ENCODE data around the gene SLC6A11. TPM values are rescaled to one million over a fixed set of nuclear protein-coding genes. Genes with fewer than 3 reads are reported as not detected.
A peak's percentile ranks its signal among the peaks of the same experiment; 100 is the strongest.

The SLC6A11 gene
- total and polyA plus RNA-seq, 2 of the 8 experiments (the other 6 are each of a cell fraction or from before 2014, with no cell fraction given): 0.78 to 1.5 TPM

GRCh38 chr3:10768708-10769394 is 47.2 kb upstream of the SLC6A11 start:
- DNase-seq (ENCODE audit: low read depth in 1 of 2, low spot score in 2 of 2) (peak in 1 of 2 experiments; percentile 10), FAIRE-seq (no peak)
- Histone ChIP-seq H2BK120ac (replicated peaks; ENCODE audit: low read depth, low read length) (no peak overlapping the region), H3K79me2 (ENCODE audit: control insufficient read depth in 1 of 2, insufficient read depth in 2 of 2, low read length in 2 of 2) (no peaks in the 10 kb centered on the region), H4K8ac (ENCODE audit: extremely low read depth, insufficient read depth, low read length) (no peak overlapping the region; the same call in 1 of the 2 replicates), H4K91ac (replicated peaks; ENCODE audit: insufficient read length, low read length) (no peak overlapping the region), H3K4me3 (ENCODE audit: extremely low read depth in 1 of 4, insufficient read depth in 2 of 4, low read depth in 3 of 4, low read length in 4 of 4) (no peak overlapping the region), H4K20me1 (replicated peaks in 1 of 2; ENCODE audit: control insufficient read depth in 1 of 2, insufficient read depth in 2 of 2, low read length in 2 of 2) (no peaks in the 10 kb centered on the region), H3K36me3 (ENCODE audit: control insufficient read depth in 2 of 4, insufficient read depth in 4 of 4, low read length in 3 of 4) (no peaks in the 10 kb centered on the region), H2BK15ac (ENCODE audit: low read length) (no peak overlapping the region), H2BK5ac (ENCODE audit: low read depth, low read length) (no peak overlapping the region), H3K79me1 (ENCODE audit: low read depth, low read length) (no peaks in the 10 kb centered on the region), H2BK20ac (ENCODE audit: low read length) (no peak overlapping the region), H3K27me3 (replicated peaks in 1 of 4; ENCODE audit: control insufficient read depth in 3 of 4, extremely low read depth in 1 of 4, insufficient read depth in 3 of 4, low read length in 3 of 4) (peaks cover 0 to 2% (median 0%) of the 10 kb centered on the region in 4 experiments; a peak in 1 of 7 replicates), H2BK12ac (ENCODE audit: low read depth, low read length) (no peak overlapping the region), H3K23ac (ENCODE audit: insufficient read length) (no peak overlapping the region), H3K4me1 (replicated peaks in 1 of 4; ENCODE audit: control insufficient read depth in 3 of 4, insufficient read depth in 4 of 4, low read length in 3 of 4) (peaks cover 0 to 7% (median 0%) of the 10 kb centered on the region in 4 experiments; a peak in 2 of 7 replicates), H4K5ac (ENCODE audit: insufficient read length, low read depth, low read length) (no peak overlapping the region), H3K14ac (ENCODE audit: insufficient read length) (no peak overlapping the region), H3K27ac (ENCODE audit: low read depth, low read length) (no peak overlapping the region), H2AK5ac (ENCODE audit: low read depth, low read length) (no peak overlapping the region), H3K9ac (replicated peaks in 1 of 4; ENCODE audit: extremely low read depth in 1 of 4, low read depth in 3 of 4, low read length in 3 of 4) (no peak overlapping the region), H2AFZ (ENCODE audit: low read length) (no peak overlapping the region), H3K56ac (replicated peaks; ENCODE audit: insufficient read length, low read depth, low read length) (no peak overlapping the region), H3K18ac (ENCODE audit: extremely low read depth, low read length) (no peak overlapping the region), H3K4ac (replicated peaks; ENCODE audit: insufficient read length, low read depth, low read length) (no peak overlapping the region), H3K4me2 (ENCODE audit: insufficient read depth in 1 of 2, low read depth in 2 of 2, low read length in 2 of 2) (no peak overlapping the region), H3K23me2 (ENCODE audit: low read depth, low read length) (no peaks in the 10 kb centered on the region), H3K9me3 (ENCODE audit: insufficient read depth in 2 of 2, low read depth in 1 of 2, low read length in 1 of 2) (no peaks in the 10 kb centered on the region)
- POLR2A ChIA-PET (ENCODE audit: partially characterized antibody): no interaction called here
- CTCF ChIA-PET (ENCODE audit: partially characterized antibody): interaction anchor here (0.6 to 11.3 kb wide), 16 partner anchors 10 to 292 kb away, joined by 3 to 193 read pairs (median 3); no protein-coding TSS in a partner anchor
- WGBS, 2 experiments (ENCODE audit: extremely low coverage in 1 of 2, insufficient coverage in 1 of 2, insufficient read length in 1 of 2, insufficient replicate concordance in 2 of 2, low coverage in 1 of 2, low lambda C conversion rate in 2 of 2, missing lambda C conversion rate in 1 of 2): 88% methylated on average over 10 of the region's 10 CpGs; no CpG with 5 or more reads in 1 of the 2 experiments
- TF ChIP-seq CREB1 (IDR thresholded peaks at IDR 0.05) (no peak), NRF1 (IDR thresholded peaks at IDR 0.05; ENCODE audit: low read depth, low read length) (no peak), RNF2 (IDR thresholded peaks at IDR 0.05; ENCODE audit: borderline replicate concordance, low read depth, low read length, missing control alignments, poor library complexity, severe bottlenecking) (no peak)
- TF ChIP-seq, protein P1, sequence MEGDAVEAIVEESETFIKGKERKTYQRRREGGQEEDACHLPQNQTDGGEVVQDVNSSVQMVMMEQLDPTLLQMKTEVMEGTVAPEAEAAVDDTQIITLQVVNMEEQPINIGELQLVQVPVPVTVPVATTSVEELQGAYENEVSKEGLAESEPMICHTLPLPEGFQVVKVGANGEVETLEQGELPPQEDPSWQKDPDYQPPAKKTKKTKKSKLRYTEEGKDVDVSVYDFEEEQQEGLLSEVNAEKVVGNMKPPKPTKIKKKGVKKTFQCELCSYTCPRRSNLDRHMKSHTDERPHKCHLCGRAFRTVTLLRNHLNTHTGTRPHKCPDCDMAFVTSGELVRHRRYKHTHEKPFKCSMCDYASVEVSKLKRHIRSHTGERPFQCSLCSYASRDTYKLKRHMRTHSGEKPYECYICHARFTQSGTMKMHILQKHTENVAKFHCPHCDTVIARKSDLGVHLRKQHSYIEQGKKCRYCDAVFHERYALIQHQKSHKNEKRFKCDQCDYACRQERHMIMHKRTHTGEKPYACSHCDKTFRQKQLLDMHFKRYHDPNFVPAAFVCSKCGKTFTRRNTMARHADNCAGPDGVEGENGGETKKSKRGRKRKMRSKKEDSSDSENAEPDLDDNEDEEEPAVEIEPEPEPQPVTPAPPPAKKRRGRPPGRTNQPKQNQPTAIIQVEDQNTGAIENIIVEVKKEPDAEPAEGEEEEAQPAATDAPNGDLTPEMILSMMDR (IDR thresholded peaks at IDR 0.05; ENCODE audit: control extremely low read depth in 1 of 3, insufficient read depth in 1 of 3, low read depth in 1 of 3, low read length in 3 of 3): no peak

Data from H1 (cell line).